C1 segment of cervical spinal cord (tissue), 14 donors: ENCODE results near the gene DDX23.
"Not testable (repeated sequence)": the region's sequence is repeated elsewhere in the genome, so short reads cannot be mapped to it uniquely, and the experiment has no call there.

Experiments
- DNase-seq, 14 donors: peaks; one replicate each; lab custom pipeline; 2025; lab: John Stamatoyannopoulos, UW

DDX23 gene

GRCh38 chr12:48851883-48852733 is at the start of gene DDX23:
TSS of gene DDX23 (minus strand) at chr12:48852163. CDS start at chr12:48845782, 6,381 bp downstream.
- peak; percentile 69 to 98 (median 90) for DNase-seq

GRCh38 chr12:48901278-48901677 is 49.3 kb upstream of the DDX23 start:
- no peak for DNase-seq

- DNase-seq, result no peak
Observed at GRCh38 chr12:48899651-48900050, 47.7 kb upstream of the DDX23 start.

GRCh38 chr12:48894271-48894670 is 42.3 kb upstream of the DDX23 start:
- no peak for DNase-seq

DNA sequence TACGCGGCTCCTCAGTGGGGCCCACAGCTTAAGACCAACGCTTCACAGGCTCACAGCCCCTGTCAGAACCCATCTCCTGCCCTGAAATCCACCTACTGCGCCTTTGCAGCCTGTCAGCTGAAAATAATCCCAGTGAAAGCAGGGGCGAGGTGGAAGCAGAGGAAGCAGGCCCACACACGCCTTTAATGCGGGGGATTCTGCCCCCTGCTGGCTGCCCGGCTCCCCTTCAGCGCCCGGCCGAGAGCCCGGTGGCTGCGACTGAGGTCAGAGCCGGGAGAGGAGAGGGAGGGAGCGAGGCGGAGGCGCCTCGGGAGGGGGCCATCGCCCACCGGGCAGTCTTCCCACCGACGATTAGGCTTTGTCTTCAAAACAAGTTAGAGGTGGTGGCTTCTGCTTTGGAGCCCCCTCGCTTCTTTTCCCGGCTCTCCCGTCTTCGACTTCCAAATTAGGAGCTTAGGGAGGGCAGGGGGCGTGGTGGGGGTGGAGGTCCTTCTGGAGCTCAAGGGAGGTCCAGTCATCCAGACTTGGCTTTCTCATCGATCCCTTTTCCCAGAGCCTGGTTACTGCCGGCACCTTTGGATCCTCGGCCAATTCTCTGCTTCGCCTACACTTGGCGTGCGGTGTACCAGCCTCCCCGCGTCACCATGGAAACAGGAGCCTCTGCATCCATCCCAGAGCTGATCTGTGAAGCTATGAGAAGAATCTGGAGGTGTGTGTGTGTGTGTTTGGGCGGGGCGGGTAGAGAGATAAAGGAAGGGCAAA is 38.9 kb upstream of the DDX23 start:
- peak in 13 of 14 donors; percentile 6 to 88 (median 58) for DNase-seq

GRCh38 chr12:48889679-48890078 is 37.7 kb upstream of the DDX23 start:
- no peak for DNase-seq

GRCh38 chr12:48883305-48884161 is 31.6 kb upstream of the DDX23 start:
- no peak for DNase-seq

DNA sequence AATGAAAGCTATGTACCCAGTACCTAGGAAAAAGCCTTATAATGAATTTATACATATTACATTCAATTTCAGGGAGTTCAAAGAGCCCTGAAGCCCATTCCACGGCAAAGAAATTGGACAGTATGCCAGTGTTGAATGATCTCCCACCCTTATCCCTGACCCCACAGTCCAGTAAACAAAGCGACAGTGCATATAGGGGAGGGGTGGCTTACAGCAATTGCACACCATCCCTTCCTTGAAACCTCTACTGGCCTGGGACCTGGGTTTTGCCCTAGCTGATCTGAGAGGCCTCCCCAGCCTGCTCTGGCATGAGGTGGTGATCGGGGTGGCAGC is 31.0 kb upstream of the DDX23 start:
- no peak for DNase-seq

DNA sequence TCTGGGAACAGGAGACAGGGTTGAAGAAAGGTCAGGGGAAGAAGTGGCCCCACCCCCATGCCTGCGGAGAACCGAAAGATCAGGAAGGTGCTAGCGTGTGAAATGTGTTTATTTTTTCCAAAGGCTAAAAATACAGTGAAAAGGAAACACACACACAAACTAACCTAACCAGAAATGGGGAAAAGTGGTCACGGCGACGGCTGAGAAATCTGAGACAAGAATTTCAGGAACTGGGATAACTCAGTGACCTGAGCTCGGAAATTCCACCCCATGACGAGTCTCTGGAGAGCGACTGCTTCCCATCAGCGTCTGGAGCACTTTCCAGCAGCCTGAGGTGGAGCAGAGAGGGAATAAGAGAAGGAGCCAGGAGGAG is 30.3 kb upstream of the DDX23 start:
- DNase-seq, result no peak

GRCh38 chr12:48881686-48882314 is 29.8 kb upstream of the DDX23 start:
- DNase-seq, result no peak

DNA sequence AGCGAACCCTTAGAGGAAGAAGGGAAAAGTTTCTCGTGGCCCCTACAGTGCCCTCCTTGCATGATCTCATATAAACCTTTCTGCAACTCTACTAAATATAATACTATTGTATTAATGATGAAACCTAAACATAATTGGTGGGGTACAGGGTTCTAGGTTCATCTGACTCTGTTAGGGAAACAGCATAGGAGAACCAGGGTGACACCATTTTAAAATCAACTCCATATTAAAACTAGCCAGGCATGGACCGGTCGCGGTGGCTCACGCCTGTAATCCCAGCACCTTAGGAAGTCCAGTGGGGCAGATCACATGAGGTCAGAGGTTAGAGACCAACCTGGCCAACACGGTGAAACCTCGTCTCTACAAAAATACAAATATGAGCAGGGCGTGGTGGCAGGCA is 28.7 kb upstream of the DDX23 start:
- DNase-seq, result no peak

DNA sequence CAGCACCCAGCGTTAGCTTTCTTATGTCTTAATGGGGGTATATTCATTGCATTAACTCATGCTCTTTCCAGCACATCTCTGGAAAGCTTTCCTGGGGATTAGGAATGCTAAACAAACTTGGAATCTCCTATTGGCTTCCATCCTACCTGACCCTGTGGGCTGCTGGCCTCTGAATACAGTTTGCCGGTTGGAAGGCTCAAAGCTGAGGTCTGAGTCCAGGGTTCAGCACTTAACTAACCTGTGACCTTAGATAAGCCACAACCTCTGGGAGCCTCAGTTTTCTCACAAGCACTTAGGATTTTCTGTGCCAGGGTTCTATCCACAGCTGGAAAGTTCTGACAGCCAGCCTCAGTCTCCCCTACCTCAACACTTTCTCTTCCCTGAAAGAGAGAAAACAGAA is 26.6 kb upstream of the DDX23 start:
- DNase-seq, result no peak

GRCh38 chr12:48875944-48876515 is 24.1 kb upstream of the DDX23 start:
- no peak for DNase-seq

GRCh38 chr12:48873534-48873933 is 21.6 kb upstream of the DDX23 start:
- DNase-seq, result not testable (repeated sequence)

GRCh38 chr12:48873096-48873495 is 21.1 kb upstream of the DDX23 start:
- peak in 1 of 14 donors; percentile 33 for DNase-seq

DNA sequence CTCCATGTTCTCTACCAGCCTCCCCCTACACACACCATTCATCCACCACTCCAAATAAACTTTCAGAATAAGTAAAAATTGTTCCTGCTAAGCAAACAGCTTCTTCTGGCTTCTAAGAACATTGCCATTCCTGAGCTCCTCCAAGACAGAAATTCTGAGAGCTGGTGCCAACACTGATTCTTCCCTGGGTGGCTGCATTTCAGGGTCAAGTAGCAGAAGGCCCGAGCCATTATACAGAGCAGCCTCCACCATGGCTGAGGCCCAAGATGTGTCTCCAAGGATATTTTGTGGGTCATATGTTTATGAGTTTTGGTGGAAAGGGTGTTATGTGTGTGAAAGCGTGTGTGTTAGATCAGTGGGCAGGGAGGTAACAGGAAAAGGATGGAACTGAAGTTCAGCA is 17.2 kb upstream of the DDX23 start:
- no peak for DNase-seq

DNA sequence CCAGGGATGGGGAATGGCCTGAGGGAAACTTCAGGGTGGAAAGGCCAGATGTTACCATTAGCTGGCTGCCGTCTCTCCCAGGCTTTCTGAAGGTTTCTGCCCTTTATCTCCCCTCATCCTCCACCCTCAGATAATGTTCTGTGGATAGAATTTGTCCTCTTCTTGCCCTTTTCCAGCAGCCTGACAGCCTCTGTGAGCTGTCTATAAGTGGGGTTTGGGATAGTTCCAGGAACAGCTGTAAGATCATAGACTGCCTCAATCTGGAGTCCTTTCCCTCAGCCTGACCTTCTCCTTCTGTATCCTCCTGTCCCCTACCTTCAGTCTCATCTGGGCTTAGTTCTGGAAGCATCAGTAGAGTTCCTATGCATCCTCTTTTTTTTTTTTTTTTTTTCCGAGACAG is 16.5 kb upstream of the DDX23 start:
- DNase-seq, result no peak

DNA sequence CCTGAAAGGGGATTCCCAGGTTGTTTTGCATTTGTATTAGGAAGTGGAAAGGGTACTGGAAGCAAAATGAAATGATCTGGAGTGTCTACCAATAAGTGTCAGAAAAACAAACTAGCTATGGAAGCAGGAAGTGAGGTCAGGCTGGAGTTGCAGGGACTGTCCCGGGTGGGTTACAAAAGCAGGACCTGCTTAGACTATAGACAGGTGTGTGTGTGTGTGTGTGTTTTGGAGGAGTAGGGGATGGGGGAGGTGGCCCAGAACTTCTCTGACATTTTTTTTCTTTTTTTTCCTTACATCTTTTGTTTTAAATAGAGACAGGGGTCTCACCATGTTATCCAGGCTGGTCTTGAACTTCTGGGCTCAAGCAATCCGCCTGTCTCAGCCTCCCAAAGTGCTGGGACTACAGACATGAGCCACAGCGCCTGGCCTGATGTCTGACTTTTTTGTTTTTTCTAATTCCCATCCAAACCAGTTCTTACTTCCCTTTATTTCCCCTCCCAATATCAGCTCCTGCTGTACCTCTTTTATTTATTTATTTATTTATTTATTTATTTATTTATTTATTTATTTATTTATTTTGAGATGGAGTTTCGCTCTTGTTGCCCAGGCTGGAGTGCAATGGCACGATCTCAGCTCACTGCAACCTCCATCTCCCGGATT is 14.2 kb upstream of the DDX23 start:
- peak in 1 of 14 donors; percentile 24 for DNase-seq

DNA sequence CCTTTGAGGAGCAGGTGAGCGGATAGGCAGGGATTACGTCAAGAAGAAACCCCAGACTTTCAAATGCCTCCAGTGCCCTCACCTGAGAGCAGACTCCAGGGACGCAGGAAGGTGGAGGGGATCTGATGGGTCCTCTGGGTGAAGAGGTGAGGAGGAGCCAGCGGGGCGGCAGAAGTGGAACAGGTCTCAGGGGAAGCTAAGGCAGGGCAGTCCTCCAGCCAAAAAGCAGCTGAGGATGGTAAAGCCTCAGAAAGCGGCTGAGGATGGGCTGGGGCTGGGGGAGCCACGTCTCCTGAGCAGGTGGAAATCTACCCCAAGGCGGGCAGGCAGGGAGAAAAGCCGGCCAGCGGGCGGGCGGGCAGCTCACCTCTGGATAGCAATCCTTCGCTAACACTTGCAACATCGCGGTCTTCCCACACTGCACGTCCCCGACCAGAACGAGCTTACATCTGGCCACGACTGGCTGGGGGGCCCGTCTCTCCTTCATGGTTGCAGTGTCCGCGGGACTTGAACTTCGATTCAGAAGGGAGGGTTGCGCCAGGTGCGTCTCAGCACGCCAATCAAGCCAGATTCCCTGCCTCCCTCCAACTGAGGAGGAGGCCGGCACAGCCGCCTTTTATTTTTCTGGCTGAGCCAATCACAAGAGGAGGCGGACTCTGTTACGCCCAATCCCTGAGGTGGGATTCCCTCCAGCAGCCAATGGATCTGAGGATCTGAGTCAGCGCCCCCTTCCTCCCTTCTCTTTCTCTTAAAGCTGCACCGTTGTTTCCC is 13.5 kb upstream of the DDX23 start, which contains the start of gene RND1:
Gene RND1, minus strand, starts transcription at position 590 of the 771 bp plus-strand sequence. Its CDS starts 103 bp downstream, at position 487.
- peak; percentile 47 to 94 (median 89) for DNase-seq

DNA sequence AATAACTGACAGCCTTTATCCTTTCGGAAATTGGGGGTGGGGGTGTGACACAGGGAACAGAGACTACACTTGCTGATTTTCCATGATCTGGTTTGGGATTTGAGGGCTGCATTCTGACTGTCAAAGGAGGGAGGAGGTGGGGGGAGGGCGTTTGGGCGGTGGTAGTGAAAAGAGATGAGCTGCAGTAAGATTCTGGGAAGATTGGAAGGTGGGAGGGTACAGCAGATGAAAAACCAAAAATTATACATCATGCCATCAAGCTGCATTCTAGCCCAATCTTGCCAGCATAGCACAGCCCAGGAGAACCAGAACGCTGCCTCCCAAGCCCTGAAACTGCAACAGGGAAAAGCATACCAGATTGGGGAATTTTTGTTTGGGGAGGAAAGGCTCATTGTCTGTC is 11.3 kb upstream of the DDX23 start:
- no peak for DNase-seq
